HG02840 (cell line): ENCODE data around the gene MISP.
A peak's percentile ranks its signal among the peaks of the same experiment; 100 is the strongest.

Experiments
- ATAC-seq: cut with Tn5 transposase; IDR thresholded peaks from one replicate; pipeline ENCODE4 v1.9.1; 2021; ENCODE audit warnings: mild to moderate bottlenecking, moderate library complexity, moderate number of reproducible peaks; ENCODE audit not compliant: unreplicated experiment, low FRiP score

MISP gene

DNA sequence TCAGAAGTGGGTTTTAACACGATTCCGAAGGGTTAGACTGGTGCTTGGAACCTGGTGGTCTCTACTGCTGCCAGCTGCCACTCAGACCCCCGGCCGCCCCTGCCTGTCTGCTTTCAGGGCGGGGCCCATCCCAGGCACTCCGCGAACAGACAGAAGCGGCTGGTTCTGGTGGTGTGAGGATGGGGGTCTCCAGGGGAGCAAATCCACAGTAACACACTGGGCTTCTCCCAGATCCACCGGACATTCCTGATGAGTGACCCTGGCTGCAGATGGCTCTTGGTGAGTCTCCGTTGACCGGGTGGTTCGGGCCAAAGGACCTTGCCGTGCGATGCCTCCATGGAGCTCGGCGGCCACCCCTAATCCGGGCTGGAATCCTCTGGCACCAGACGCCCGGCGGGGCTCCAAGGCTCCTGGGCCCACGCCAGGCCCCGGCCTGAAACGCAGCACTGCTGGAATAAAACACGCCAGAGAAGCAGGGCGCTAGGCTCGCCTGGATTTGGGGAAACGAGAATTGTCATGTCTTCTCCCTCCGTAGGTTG, 44.2 kb downstream of the MISP start:
- no peak for ATAC-seq

GRCh38 chr19:795691-796581, 45.0 kb downstream of the MISP start:
- ATAC-seq, result no peak

DNA sequence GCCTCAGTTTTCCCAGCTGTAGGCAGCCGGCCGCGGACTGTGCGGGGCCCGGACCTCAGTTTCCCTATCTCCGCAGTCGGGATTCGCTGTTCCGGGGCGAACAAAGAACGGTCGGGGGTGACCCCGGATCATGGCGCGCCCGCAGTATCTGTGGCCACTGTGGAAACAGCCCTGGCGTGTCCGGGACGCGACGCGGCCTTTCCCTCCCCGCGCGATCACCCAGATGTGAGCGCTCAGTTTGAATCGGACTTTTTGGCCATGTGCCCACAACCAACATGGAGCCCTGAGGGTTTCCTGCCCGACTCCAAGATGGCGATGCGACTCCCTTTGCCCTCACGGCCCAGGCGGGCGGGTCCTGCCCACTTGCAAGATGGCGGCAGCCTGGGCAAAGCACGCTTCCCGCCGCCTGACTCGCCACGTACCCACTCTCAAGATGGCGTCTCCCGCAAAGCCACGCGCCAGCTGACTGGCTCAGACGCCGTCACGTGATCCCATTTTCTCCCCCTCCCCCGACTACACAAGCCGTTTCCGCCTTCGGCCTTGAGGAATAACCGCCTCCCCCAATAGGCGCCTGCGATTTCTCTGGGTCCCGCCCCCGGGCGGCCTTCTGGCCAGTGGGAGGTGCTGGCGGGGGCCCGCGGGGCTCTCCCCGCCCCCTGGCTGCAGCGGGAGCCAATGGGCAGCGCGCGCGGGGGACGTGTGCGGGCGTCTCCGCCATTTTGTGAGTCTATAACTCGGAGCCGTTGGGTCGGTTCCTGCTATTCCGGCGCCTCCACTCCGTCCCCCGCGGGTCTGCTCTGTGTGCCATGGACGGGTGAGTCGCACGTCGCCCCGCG, 46.0 kb downstream of the MISP start, which contains the start of gene PTBP1:
TSS of gene PTBP1 (plus strand) at position 761 of the 836 bp plus-strand sequence. CDS start at position 807, 46 bp downstream.
- ATAC-seq, result peak; percentile 78

GRCh38 chr19:797528-798414, 46.9 kb downstream of the MISP start:
- ATAC-seq, result peak; percentile 44

DNA sequence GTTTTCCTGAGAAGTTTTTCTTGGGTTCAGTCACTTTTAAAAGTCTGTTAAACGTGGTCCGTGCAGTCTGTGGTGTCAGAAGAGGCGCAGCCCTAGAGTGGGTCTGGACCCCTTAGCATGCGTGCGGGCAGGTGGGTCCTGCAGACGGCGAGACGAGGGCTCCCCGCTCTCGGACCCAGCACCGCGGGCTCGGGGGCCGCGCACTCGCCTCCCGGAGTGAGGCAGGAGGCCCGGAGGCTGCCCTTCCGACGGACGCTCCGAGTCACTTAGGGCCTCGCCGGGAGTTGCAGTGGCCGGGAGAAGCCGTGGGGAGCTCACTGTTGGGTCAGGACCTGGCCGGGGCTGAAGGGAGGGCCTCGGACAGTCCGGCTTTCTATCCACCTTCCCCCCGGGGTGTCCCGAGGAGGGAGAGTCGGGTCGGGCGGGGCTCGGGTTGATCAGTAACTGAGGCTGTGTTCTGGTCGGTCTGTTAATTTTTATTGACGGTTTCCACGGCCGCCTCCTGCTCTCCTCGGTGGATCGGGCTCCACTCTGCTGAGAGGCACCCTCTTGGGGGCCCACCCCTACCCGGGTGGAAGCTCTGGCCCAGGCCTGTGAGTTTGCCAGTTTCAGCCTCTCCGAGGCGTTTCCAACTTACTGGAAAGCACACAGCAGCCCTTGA, 47.6 kb downstream of the MISP start:
- ATAC-seq, result no peak

DNA sequence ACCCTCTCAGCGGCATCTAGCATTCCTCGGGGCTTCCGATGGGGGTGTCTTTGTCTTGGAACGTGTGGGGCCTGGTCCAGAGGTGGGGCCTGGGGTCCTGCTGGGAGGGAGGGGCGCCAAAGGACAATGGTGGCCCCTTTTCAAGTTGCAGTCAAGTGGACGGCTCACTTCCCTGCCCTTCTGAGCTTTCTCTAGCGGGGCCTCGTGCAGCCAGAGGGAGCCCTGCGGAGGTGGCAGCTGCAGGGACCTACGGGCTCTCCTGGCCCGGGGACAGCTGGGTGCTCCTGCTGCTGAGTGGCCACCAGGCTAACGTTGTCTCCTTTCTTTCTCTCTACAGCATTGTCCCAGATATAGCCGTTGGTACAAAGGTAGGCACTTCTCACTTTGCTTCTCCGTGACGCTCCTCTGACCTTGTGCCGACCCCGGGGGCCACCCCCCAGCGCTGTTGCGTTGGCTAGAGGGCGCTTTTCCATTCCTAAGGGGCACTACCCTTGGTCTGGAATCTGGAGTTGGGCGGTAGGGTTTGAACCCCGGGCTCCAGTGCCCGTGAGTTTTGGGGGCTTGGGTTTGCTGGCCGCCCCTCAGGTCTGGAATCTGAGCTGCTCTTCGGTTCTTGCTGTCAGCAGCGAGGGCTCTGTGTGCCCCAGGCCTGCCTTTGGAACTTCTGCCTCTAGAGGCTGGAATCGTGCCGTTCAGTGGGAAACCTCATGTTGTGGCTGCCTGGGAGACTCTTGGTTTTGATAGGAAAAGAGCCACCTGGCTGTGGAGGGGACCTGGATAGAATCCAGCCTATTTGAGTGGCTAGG, 48.4 kb downstream of the MISP start:
- no peak for ATAC-seq

- ATAC-seq, result no peak
These were observed 49.6 kb downstream of the MISP start for GRCh38 chr19:800360-801029.

DNA sequence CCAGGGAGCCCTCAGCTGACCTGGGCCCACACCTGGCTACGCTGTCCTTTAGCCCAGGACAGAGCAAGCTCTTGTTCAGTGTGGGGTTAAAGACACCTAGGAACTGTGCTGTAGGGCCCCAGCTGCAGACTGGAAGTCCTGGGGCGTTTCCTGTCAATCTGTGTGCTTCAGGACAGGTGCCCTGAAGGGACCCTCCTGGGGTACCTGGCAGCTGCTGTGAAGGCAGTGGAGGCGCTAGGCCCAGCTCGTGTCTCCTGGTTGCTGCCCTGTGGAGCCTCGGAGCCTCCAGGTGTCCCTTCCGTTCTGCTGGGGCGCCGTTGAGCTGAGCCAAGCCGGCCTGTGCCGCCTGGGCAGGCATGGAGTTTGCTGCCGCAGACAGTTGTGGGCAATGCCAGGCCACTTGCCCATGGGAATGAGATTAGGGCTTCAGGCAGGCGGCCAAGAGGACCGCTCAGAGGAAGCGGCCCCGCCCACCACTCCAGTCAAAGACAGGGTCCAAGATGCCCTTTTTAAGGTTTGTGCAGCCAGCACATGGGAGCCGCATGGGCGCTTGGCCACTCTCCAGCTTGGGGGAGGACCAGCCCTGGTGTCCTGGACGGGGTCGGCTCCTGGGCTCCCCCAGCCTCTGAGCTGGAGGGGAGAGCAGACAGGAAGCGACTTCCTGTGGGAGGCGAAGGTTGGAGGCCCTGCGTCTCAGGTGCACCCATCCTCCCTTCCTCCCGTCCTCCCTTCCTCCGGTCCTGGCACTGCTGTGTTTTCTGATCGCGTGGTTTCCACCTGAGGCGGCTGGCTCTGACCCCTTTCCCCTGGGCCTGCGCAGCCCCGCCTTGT, 50.3 kb downstream of the MISP start:
- no peak for ATAC-seq

GRCh38 chr19:801861-802497, 51.1 kb downstream of the MISP start:
- no peak for ATAC-seq

DNA sequence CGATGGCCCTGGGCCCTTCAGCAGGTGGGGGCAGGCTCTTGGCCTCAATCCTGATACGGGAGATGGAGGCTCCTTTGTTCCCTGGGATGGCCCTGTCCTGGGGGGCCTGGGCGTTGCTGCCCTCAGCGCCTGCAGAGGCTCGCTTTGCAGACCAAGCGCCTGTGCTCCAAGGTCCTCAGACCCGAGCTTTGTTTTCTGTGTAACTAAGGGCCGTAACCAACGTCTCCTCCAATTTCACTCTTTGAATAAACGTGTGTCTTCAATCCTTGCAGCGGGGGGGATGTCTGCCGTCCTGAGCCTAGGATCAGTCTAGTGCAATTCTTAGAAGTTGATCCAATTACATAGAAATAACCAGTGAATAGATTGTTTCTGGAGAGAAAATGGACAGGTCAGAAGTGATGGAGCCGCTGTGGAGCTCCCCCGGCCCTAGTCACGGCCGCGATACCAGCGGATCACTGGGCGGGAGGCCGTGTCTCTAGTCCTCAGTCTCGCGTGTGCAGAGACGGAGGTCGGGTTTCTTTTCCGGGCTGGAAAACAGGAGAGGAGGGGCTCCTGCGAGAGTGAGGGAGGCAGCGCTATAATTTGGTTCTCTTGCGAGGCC, 51.7 kb downstream of the MISP start:
- ATAC-seq, result no peak

DNA sequence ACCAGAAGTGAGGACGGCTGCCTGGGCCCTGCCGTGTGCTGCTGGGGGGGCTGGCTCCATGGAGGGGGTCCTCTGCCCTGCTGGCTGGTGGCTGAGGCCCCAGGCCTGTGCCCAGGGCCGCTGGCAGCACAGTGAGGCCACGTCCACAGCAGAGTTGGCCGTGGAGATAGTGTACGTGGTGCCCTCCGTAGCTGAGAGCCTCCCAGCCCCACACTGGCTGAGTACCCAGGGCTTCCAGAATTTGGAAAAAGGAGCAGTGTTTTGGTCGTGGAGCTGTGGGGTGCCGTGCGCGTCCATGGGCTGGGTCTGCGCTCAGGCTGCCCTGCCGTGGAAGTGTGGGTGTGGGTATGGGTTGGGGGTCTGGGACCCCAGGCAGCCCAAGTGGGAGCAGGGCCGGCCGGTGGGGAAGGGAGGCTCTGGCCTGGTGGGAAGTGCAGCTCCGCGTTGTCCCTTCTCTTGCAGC, 52.2 kb downstream of the MISP start:
- ATAC-seq, result no peak

DNA sequence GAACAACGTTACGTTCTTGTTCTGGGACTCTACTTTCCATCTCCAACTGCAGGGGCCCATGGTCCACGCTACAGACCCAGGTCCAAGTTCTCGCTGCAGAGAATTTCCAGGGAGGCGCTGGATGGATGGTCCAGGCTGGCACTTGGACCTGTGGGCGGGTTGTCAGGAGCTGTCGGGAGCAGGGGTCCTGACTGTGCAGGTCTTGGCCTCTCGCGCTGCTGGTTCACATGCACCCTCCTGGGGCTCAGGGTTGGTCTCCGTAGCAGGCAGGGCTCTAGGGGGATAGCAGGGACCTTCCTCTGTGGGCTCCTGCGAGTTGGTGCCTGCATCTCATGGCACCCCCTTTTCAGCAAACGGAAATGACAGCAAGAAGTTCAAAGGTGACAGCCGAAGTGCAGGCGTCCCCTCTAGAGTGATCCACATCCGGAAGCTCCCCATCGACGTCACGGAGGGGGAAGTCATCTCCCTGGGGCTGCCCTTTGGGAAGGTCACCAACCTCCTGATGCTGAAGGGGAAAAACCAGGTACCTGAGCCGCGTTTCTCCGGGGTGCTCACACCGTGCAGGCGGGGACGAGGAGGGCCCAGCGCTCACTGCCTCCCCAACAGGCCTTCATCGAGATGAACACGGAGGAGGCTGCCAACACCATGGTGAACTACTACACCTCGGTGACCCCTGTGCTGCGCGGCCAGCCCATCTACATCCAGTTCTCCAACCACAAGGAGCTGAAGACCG, 52.9 kb downstream of the MISP start:
- ATAC-seq, result no peak

- ATAC-seq, result no peak
These were observed 53.7 kb downstream of the MISP start for GRCh38 chr19:804419-805165.

DNA sequence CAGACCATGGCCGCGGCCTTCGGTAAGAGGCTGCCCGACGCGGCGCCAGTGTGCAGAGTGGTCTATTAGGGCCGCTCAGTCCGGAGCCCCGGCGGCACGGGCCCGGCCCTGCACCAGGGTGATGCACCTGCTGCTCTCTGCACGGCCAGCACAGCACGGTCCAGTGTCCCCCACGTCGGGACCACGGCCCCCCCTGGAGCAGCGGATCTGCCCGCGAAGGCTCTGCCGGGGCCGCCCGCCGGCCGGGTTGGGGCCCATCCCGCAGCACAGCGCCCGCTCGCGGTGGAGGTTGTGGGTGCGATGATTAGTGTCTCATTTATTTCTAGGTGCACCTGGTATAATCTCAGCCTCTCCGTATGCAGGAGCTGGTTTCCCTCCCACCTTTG, 54.2 kb downstream of the MISP start:
- no peak for ATAC-seq
